ENCODE measurements around the gene PAFAH1B2.
"Not testable (repeated sequence)": the region's sequence is repeated elsewhere in the genome, so short reads cannot be mapped to it uniquely, and the experiment has no call there.

Gene PAFAH1B2, protein sequence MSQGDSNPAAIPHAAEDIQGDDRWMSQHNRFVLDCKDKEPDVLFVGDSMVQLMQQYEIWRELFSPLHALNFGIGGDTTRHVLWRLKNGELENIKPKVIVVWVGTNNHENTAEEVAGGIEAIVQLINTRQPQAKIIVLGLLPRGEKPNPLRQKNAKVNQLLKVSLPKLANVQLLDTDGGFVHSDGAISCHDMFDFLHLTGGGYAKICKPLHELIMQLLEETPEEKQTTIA

DNA sequence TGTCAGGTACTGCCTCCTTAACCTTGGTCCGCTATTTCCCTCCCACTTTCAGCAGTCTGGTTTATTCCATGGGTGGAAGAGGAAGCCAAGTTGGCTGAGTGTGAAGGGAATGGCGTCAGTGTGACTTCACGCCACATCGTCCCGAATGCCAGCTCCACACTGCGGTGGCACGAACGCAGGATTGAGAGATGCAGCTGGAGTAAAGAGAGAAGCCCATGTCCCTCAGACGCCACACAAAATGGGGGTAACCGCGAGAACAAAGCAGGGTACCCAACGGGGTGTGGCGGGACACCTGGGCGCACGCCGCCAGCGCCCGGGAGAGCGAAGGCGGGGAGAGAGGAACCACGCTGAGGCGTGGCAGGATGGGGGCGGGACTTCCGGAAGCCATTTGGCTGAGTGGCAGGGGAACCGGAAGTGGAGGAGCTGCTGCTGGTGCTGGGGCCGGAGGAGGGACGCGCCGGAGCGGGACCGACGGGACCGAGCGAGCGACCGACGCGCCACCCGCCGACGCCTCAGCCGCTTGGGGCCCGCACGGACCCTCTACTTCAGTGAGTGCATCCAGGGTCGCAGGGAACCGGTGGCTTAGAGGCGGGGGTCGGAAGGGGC lies at the start of gene PAFAH1B2:
PAFAH1B2 (plus strand) TSS at position 417 of the 606 bp plus-strand sequence. CDS start 8,161 bp downstream, outside the sequence.
- peak; percentile 94 for DNase-seq

DNA sequence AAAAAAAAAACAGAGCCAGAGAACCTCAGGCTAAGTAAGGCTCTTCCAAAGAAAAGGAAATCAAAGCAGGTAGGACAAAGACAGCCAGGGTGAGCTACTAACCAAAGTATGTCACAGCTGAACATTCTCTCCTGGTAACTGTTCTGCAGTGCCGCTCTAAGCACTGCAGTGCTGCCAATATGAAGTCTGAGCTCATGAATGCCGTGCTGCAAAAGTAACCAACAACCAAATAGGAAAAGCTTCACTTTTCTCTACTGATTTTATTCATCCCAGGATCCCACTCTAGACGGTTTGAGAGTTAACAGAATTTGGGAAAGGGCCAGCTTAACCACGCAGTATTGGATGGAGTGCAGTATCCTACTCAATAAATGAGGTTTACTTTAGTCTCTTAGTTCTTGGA lies 49.3 kb upstream of the PAFAH1B2 start:
- DNase-seq = no peak

DNA sequence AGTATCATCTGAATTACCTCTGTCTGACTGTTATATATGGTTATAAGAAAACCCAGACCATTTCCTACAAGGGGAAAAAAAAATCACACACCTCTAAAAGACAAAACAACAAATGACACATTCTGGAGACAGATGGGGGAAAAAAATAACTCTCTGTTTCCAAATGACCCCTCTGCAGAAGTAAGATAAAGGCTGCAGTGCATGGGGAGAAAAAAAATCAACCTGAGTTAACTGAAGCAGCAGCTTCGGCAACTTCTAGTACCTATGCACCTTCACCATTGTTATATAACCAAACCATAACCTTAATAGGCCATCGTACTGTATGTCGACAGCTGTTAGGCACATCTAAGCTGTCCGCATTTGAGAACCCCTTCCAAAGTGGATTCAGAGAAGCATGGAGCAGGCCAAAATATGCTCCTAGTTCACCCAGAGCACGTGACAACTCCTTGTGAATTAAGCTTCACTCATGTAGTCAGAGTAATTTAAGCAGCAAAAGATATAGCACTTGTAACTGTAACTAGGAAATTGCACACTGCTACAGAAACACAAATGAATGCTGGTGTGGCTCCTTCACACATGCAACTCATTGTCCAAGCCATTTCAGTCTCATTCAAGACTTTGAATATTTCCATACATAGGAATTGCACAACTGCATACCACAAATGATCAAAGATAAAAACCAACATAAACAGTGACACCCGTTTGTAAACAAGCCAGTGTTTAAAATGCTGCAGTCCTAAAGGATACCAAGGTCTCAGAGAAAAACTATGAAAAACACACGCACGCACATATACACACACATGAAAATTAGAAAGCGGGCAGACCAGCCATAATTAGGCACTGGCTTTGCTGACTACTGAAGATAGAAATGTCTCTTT lies 48.6 kb upstream of the PAFAH1B2 start:
- no peak for DNase-seq

GRCh38 chr11:117096201-117096991 lies 47.7 kb upstream of the PAFAH1B2 start:
- peak; percentile 44 for DNase-seq

- no peak for DNase-seq
Observed at GRCh38 chr11:117097014-117097388, 47.1 kb upstream of the PAFAH1B2 start.

GRCh38 chr11:117097389-117098268 lies 46.5 kb upstream of the PAFAH1B2 start:
- peak; percentile 20 for DNase-seq

DNA sequence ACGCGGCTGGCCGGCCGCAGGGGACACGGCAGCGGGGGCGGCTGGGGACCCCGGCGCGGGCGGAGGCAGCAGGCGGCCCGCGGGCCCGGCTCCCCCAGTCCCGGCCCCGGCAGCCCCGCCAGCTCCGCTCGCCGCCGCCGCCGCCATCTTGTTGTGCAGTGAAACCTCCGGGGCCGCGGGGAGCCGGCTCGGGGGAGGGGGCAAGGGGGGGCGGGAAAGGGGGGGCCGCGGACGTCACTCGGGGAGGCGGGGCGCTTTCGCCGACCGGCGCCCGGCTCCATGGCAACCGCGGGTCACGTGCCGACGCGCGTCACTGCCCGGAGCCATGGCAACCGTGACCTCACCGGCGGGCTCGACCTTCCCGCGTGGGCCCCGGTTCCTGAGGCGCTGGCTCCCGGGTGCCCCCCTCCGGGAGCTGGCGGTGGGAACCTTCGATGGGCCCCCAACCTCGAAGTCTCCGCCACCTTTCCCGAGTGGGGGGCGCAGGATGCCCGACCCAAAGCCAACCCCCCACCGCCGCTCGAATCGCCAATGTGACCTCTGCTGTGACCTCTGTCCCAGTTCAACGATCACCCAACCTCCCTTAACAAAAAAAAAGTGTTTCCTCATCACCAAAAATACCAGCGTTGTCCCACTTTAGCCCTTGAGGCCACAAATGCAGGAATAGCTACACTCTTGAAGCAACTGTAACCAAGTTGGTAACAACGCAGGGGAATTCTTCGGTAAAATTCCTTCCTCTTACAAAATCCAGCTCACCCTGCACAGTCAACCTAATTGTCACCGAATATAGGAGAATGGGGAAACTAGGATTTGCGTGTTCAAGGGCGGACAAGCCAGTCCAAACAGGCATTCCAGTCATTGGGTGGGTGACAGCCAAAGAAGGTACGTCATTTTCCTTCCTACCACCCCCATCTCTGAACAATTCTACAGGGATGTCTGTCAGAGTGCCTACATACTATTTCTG lies 45.5 kb upstream of the PAFAH1B2 start, which contains the start of gene SIK3:
SIK3 (minus strand) TSS at position 160 of the 964 bp plus-strand sequence; CDS start at position 147, 13 bp downstream.
- DNase-seq = peak; percentile 94

DNA sequence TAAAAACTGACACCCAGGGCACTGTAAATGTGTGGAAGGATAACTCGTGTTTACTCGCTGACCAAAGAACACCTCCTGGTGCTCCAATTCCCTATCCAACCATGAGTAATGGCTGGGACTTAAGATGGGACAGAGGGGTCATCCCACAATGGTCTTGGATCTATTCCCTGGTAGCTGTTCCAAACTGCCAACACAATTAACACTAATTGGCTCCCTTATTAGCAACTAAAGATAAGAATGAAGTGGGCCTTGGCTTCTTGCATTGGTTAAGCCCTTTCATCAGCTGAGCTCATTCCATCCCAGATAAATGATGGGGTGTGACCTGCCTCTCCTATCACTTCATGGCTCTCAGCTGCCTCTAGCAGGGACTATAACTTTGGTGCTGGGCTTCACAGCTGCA lies 44.4 kb upstream of the PAFAH1B2 start:
- DNase-seq = no peak

GRCh38 chr11:117100556-117100955 lies 43.5 kb upstream of the PAFAH1B2 start:
- DNase-seq = no peak

- no peak for DNase-seq
Observed at GRCh38 chr11:117107701-117108590, 36.1 kb upstream of the PAFAH1B2 start.

- DNase-seq = no peak
Observed at GRCh38 chr11:117110294-117110950, 33.7 kb upstream of the PAFAH1B2 start.

DNA sequence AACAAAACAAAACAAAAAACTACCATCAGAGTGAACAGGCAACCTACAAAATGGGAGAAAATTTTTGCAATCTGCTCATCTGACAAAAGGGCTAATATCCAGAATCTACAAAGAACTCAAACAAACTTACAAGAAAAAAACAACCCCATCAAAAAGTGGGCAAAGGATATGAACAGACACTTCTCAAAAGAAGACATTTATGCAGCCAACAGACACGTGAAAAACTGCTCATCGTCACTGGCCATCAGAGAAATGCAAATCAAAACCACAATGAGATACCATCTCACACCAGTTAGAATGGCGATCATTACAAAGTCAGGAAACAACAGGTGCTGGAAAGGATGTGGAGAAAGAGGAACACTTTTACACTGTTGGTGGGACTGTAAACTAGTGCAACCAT lies 31.6 kb upstream of the PAFAH1B2 start:
- not testable (repeated sequence) for DNase-seq

GRCh38 chr11:117112939-117113338 lies 31.1 kb upstream of the PAFAH1B2 start:
- not testable (repeated sequence) for DNase-seq

- no peak for DNase-seq
Observed at GRCh38 chr11:117117681-117118080, 26.4 kb upstream of the PAFAH1B2 start.

DNA sequence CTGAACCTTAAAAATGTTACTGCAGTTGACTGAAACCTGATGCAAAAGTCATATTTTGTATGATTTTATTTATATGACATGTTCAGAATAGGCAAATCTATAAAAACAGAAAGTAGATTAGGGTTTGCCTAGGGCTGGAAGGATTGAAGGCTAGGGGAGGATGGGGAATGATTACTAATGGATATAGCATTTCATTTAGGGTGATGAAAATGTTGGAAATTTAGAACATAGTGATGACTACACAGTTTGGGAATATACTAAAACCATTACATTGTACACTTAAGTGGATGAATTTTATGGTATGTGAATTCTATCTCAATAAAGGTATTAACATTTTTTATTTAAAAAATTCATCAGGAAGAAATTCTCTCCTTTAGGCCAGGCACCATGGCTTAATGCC lies 22.9 kb upstream of the PAFAH1B2 start:
- DNase-seq = no peak

DNA sequence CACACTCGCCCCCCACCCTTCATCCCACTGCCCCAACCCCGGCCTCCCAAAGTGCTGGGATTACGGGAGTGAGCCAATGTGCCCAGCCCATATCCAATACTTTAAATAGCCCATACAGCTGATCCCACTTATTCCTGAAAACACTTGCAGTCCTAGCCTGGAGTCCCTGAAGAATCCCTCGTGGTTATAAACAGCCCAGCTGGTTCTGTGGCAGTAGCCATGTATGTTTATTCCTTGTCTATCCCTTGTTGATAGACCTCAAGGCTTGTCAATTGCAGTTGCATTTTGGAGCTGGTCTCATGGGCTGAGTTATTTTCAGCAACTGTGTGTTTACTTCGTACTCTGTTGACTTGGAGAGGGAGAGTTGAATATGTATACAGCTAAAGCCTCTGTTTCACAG lies 21.5 kb upstream of the PAFAH1B2 start:
- no peak for DNase-seq

DNA sequence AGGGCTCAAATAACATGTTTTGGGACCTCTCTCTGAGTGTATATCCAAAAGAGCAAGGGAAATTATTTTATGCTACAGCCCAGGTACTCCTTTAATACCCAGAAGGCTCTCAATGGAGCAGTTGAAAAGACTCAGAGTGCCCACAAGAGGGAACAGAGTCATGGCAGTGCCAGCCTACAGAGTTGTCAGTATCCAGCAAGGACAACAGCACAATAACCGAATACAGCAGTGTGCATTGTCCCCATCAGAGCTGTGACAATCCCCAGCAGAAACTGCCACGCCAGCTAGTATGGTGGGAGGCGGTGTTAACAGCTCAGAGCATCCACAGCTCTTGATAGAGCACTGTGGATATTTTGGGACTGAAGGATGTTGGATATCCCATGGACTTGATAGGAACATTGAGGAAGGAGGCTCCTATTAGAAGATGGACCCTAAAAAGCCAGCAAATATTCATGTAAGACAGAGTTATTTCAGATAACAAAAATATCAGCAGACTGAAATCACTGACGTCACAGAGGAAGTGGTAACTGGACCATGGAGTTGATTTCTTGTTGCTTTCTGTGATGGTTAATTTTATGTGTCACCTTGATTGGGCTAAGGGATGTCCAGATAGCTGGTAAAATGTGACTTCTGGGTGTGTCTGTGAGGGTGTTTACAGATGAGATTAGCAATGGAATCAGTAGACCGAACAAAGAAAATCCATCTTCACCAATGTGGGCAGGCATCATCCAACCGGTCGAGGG lies 17.7 kb upstream of the PAFAH1B2 start:
- DNase-seq = no peak

All from activated CD4-positive, alpha-beta T cell treated with anti-CD3 and anti-CD28 coated beads, Interleukin-2, amount 50 U/mL, for 1 hour (primary cell).